Measurements from ENCODE around the gene GRM4. TPM values are rescaled to one million over a fixed set of nuclear protein-coding genes. Genes with fewer than 3 reads are reported as not detected.

Gene GRM4
- polyA plus RNA-seq, 1 of the 3 experiments (the other 2 are of a cell fraction), result not detected

DNA sequence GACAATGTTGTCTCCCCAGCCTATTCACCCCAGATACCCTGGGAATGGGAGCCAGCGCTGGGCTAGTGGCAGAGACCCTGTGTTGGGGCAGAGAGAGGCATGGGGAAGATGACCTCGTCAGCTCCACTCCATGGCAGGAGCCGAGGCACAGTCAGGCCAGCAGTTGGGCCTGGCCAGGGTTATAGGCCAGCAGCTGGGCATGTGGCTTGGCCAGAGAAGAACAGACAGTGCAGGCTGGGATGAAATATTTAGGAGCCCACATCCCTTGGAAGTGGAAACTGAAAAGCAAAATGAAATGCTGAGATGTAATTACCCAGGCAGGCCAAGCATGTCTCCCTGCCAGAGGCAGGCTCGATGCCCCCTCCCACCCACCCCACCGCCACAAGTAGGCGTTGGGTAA is 70.0 kb downstream of the GRM4 start (continued):
- TF ChIP-seq SMC3 (IDR thresholded peaks at IDR 0.05; ENCODE audit: low read depth, low read length), result no peak
- no peak for TF ChIP-seq REST (IDR thresholded peaks at IDR 0.05; ENCODE audit: low read depth, low read length)
- no peak for TF ChIP-seq RFX5 (IDR thresholded peaks at IDR 0.05; ENCODE audit: low read length)
- TF ChIP-seq USF1 (IDR thresholded peaks at IDR 0.05; ENCODE audit: borderline replicate concordance, low read depth), result no peak

- Histone ChIP-seq H3K36me3 (replicated peaks in 1 of 2; ENCODE audit: control insufficient read depth in 1 of 2, insufficient read depth in 2 of 2, low read length in 1 of 2) (no peaks in the 10 kb centered on the region), H3F3A (replicated peaks; ENCODE audit: insufficient read depth) (no peaks in the 10 kb centered on the region), H3K4me2 (no peak overlapping the region), H3K27me3 (ENCODE audit: insufficient read depth) (no peaks in the 10 kb centered on the region; the same call in none of the 2 replicates), H3K9ac (no peak overlapping the region), H3K9me2 (no peaks in the 10 kb centered on the region), H3K27ac (ENCODE audit: low read depth in 2 of 2, low read length in 1 of 2) (no peak overlapping the region), H3K79me2 (ENCODE audit: insufficient read depth) (no peaks in the 10 kb centered on the region), H3K9me3 (no peaks in the 10 kb centered on the region), H3K4me3 (ENCODE audit: low read depth in 2 of 2, low read length in 1 of 2) (no peak overlapping the region), H4K20me1 (ENCODE audit: insufficient read depth) (no peaks in the 10 kb centered on the region), H2AFZ (ENCODE audit: low read depth) (no peak overlapping the region), H3K4me1 (ENCODE audit: control insufficient read depth in 1 of 2, insufficient read depth in 2 of 2, low read depth in 1 of 2, low read length in 1 of 2) (no peaks in the 10 kb centered on the region)
- 64% methylated on average over 16 of the region's 22 CpGs for WGBS (ENCODE audit: low lambda C conversion rate)
- CTCF ChIA-PET, result no interaction called here
- no peak for DNase-seq
- TF ChIP-seq GATA2 (CRISPR knock-in tag; IDR thresholded peaks at IDR 0.05), result no peak
- TF ChIP-seq RCOR1 (IDR thresholded peaks at IDR 0.05; ENCODE audit: low read length), result no peak
- no peak for TF ChIP-seq NRF1 (IDR thresholded peaks at IDR 0.05; ENCODE audit: low read depth, low read length)
- no peak for TF ChIP-seq JUND (IDR thresholded peaks at IDR 0.05)
- TF ChIP-seq MEF2A (IDR thresholded peaks at IDR 0.05; ENCODE audit: borderline replicate concordance, low read depth), result no peak
- TF ChIP-seq MXI1 (IDR thresholded peaks at IDR 0.05; ENCODE audit: low read depth, low read length), result no peak
- TF ChIP-seq TAF1 (IDR thresholded peaks at IDR 0.05; ENCODE audit: borderline replicate concordance, low read depth, low read length), result no peak
- TF ChIP-seq SIN3A (IDR thresholded peaks at IDR 0.05; ENCODE audit: borderline replicate concordance, low read depth, low read length), result no peak
- TF ChIP-seq POLR2AphosphoS5 (IDR thresholded peaks at IDR 0.05; ENCODE audit: low read depth, low read length), result no peak
- TF ChIP-seq, protein P1, sequence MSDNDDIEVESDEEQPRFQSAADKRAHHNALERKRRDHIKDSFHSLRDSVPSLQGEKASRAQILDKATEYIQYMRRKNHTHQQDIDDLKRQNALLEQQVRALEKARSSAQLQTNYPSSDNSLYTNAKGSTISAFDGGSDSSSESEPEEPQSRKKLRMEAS (IDR thresholded peaks at IDR 0.05; ENCODE audit: low read depth), result no peak
- TF ChIP-seq TEAD4 (IDR thresholded peaks at IDR 0.05; ENCODE audit: borderline replicate concordance, insufficient read depth), result no peak
- no peak for TF ChIP-seq ELF1 (IDR thresholded peaks at IDR 0.05)
- TF ChIP-seq RFX5 (IDR thresholded peaks at IDR 0.05; ENCODE audit: low read length), result no peak
- TF ChIP-seq USF2 (IDR thresholded peaks at IDR 0.05; ENCODE audit: borderline replicate concordance, low read depth, low read length), result no peak
- TF ChIP-seq SMC3 (IDR thresholded peaks at IDR 0.05; ENCODE audit: low read depth, low read length), result no peak
- POLR2A ChIA-PET, result no interaction called here
Measured at GRCh38 chr6:34074064-34074742, 71.7 kb downstream of the GRM4 start.

Data from SK-N-SH (cell line).